RWPE2 (cell line): Measurements from ENCODE around the gene TMEM222.

Experiments
- ATAC-seq: fragments of 200-7000 bp; cut with Tn5 transposase; 3 replicates; pipeline ENCODE4 v1.9.1; 2021; ENCODE audit warnings: low read depth
- DNase-seq: peaks from one replicate; pipeline ENCODE4 v3.0.0-alpha.2; 2020; ENCODE audit warnings: low spot score
- H3K27ac ChIP-seq: fragments of 450-650 bp; 2 replicates; pipeline ENCODE4 v1.5.1; 2017; ENCODE audit warnings: mild to moderate bottlenecking; ENCODE audit not compliant: poor library complexity, severe bottlenecking
- H3K27me3 ChIP-seq: fragments of 250-450 bp; sonication (Bioruptor Pico); 2 replicates; pipeline ENCODE4 v1.5.1; 2021; ENCODE audit warnings: mild to moderate bottlenecking, moderate library complexity; ENCODE audit not compliant: insufficient read depth, poor library complexity, severe bottlenecking
- H3K36me3 ChIP-seq: fragments of 250-450 bp; sonication (Bioruptor Pico); 2 replicates; pipeline ENCODE4 v1.5.1; 2020; ENCODE audit warnings: low read depth, mild to moderate bottlenecking, moderate library complexity
- H3K4me1 ChIP-seq: fragments of 250-450 bp; sonication (Bioruptor Pico); 2 replicates; pipeline ENCODE4 v1.5.1; 2021; ENCODE audit warnings: mild to moderate bottlenecking, moderate library complexity; ENCODE audit not compliant: insufficient read depth, poor library complexity, severe bottlenecking
- H3K4me3 ChIP-seq: fragments of 250-450 bp; sonication (Bioruptor Pico); 2 replicates; pipeline ENCODE4 v1.5.1; 2021; ENCODE audit warnings: mild to moderate bottlenecking, moderate library complexity; ENCODE audit not compliant: severe bottlenecking
- H3K9me3 ChIP-seq: fragments of 250-450 bp; sonication (Bioruptor Pico); 2 replicates; pipeline ENCODE4 v1.5.1; 2021; ENCODE audit warnings: mild to moderate bottlenecking, moderate library complexity; ENCODE audit not compliant: severe bottlenecking
- TF ChIP-seq, protein P1 (sequence below): fragments of 450-650 bp; IDR thresholded peaks from one replicate; pipeline ENCODE4 v1.5.1; 2017; ENCODE audit warnings: mild to moderate bottlenecking, moderate library complexity; ENCODE audit not compliant: poor library complexity, severe bottlenecking

The TMEM222 gene

DNA sequence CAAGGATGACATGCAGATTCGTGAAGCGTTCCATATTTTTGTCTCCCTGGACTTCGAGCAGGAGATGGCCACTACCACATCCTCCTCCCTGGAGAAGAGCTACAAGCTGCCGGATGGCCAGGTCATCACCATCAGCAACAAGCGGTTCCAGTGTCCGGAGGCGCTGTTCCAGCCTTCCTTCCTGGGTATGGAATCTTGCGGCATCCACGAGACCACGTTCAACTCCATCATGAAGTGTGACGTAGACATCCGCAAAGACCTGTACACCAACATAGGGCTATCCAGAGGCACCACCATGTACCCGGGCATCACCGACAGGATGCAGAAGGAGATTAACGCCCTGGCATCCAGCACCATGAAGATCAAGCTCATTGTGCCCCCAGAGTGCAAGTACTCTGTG is 3.3 kb downstream of the TMEM222 start:
- ATAC-seq = no peak

GRCh38 chr1:27327964-27328363 is 6.0 kb downstream of the TMEM222 start:
- Histone ChIP-seq H3K36me3 (peaks cover 74% of the 10 kb centered on the region), H3K27ac (no peak overlapping the region), H3K27me3 (no peaks in the 10 kb centered on the region), H3K4me1 (peaks cover 7% of the 10 kb centered on the region), H3K9me3 (no peaks in the 10 kb centered on the region), H3K4me3 (no peak overlapping the region)
- DNase-seq (no peak), ATAC-seq (no peak)
- TF ChIP-seq, protein P1, sequence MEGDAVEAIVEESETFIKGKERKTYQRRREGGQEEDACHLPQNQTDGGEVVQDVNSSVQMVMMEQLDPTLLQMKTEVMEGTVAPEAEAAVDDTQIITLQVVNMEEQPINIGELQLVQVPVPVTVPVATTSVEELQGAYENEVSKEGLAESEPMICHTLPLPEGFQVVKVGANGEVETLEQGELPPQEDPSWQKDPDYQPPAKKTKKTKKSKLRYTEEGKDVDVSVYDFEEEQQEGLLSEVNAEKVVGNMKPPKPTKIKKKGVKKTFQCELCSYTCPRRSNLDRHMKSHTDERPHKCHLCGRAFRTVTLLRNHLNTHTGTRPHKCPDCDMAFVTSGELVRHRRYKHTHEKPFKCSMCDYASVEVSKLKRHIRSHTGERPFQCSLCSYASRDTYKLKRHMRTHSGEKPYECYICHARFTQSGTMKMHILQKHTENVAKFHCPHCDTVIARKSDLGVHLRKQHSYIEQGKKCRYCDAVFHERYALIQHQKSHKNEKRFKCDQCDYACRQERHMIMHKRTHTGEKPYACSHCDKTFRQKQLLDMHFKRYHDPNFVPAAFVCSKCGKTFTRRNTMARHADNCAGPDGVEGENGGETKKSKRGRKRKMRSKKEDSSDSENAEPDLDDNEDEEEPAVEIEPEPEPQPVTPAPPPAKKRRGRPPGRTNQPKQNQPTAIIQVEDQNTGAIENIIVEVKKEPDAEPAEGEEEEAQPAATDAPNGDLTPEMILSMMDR = no peak

More for the DNA sequence above, 3.3 kb downstream of the TMEM222 start:
- TF ChIP-seq, protein P1 = no peak
- H3K4me3 ChIP-seq = no peak overlapping the region
- no peak overlapping the region for H3K27ac ChIP-seq
- DNase-seq = no peak
- no peaks in the 10 kb centered on the region for H3K9me3 ChIP-seq
- peaks cover 7% of the 10 kb centered on the region for H3K4me1 ChIP-seq
- H3K36me3 ChIP-seq = peaks cover 52% of the 10 kb centered on the region
- no peaks in the 10 kb centered on the region for H3K27me3 ChIP-seq

DNA sequence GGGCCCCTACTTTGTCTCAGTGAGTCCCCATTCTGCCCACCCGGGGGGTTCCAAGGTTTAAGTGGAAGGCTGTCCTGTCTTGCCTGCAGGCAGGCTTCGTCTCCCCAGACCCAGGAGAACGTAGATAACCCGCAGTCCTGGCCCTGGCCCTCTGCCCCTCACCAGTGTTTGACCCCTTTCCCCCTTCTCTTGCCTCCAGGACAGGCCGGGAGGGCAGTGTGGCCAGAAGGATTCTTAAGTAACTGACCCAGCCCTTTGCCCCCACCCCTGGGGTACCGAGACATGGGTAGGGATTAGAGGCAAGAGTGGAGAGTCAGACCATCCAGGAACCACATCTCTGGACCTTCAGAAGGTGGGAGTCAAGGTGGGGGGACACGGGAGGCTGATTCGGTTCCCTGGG is 8.8 kb downstream of the TMEM222 start:
- peaks cover 73% of the 10 kb centered on the region for H3K36me3 ChIP-seq
- H3K4me3 ChIP-seq = no peak overlapping the region
- TF ChIP-seq, protein P1 = no peak
- ATAC-seq (no peak), DNase-seq (no peak)
- H3K9me3 ChIP-seq = no peaks in the 10 kb centered on the region
- no peaks in the 10 kb centered on the region for H3K4me1 ChIP-seq
- no peak overlapping the region for H3K27ac ChIP-seq
- H3K27me3 ChIP-seq = no peaks in the 10 kb centered on the region

- Histone ChIP-seq H3K9me3 (no peaks in the 10 kb centered on the region), H3K27ac (no peak overlapping the region), H3K4me3 (no peak overlapping the region), H3K27me3 (no peaks in the 10 kb centered on the region), H3K4me1 (no peaks in the 10 kb centered on the region), H3K36me3 (peaks cover 67% of the 10 kb centered on the region)
- TF ChIP-seq, protein P1 = no peak
- ATAC-seq (no peak), DNase-seq (no peak)
These were observed 9.5 kb downstream of the TMEM222 start for GRCh38 chr1:27331426-27331825.

GRCh38 chr1:27331922-27332321 is 10.0 kb downstream of the TMEM222 start:
- H3K9me3 ChIP-seq = no peaks in the 10 kb centered on the region
- no peak for DNase-seq
- no peaks in the 10 kb centered on the region for H3K27me3 ChIP-seq
- no peak overlapping the region for H3K27ac ChIP-seq
- TF ChIP-seq, protein P1 = no peak
- H3K36me3 ChIP-seq = peaks cover 64% of the 10 kb centered on the region
- no peak for ATAC-seq
- no peak overlapping the region for H3K4me3 ChIP-seq
- no peaks in the 10 kb centered on the region for H3K4me1 ChIP-seq
